Loucy (cell line): ENCODE results near the gene ALPG.
"Not testable (repeated sequence)": the region's sequence is repeated elsewhere in the genome, so short reads cannot be mapped to it uniquely, and the experiment has no call there.

ENCODE experiments used
- EZH2phosphoT487 ChIP-seq: fragments of 200-600 bp; IDR thresholded peaks from 2 replicates; pipeline ENCODE4 v1.6.1; 2018; ENCODE audit warnings: antibody characterized with exemption, mild to moderate bottlenecking, moderate library complexity, borderline replicate concordance
- TF ChIP-seq, protein P1 (sequence below): fragments of 200-600 bp; sonication (generic); conservative IDR thresholded peaks from 2 replicates; pipeline ENCODE4 v1.5.1; 2014; ENCODE audit warnings: mild to moderate bottlenecking, antibody characterized with exemption, low read length

DNA sequence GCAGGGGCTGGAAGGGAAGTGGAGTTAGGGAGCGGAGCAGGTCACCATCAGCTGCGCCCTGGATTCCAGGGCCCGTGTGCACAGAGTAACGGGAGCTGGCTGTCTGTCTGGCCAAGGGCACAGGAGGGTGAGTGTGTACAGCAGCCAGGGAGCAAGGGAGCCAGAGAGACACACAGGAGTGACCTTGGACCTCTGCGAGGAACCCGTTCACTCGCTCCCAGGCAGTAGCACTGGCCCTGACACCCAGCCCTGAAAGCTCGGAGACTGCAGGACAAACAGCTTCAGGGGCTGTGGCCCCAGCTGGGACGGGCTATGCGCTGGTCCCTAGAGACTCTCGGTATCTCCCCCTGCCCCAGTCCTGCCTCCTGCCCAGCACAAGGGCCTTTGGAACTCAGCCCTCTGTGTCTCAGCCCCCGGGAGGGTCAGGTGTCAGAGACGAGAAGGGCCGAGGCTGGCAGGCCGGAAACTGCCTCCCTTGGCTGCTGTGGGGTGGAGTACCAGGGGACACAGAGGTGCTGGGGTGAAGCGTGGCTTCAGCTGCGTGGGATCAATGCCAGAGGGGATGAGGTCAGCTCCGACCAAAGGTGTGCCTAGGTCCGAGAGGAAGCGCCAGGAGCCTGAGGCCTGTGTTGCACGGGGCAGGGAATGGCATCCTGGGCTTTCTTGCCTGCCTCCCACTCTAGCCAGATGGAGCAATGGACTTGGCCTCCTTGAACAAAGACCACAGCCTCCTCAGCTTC, 37.2 kb downstream of the ALPG start:
- TF ChIP-seq, protein P1, sequence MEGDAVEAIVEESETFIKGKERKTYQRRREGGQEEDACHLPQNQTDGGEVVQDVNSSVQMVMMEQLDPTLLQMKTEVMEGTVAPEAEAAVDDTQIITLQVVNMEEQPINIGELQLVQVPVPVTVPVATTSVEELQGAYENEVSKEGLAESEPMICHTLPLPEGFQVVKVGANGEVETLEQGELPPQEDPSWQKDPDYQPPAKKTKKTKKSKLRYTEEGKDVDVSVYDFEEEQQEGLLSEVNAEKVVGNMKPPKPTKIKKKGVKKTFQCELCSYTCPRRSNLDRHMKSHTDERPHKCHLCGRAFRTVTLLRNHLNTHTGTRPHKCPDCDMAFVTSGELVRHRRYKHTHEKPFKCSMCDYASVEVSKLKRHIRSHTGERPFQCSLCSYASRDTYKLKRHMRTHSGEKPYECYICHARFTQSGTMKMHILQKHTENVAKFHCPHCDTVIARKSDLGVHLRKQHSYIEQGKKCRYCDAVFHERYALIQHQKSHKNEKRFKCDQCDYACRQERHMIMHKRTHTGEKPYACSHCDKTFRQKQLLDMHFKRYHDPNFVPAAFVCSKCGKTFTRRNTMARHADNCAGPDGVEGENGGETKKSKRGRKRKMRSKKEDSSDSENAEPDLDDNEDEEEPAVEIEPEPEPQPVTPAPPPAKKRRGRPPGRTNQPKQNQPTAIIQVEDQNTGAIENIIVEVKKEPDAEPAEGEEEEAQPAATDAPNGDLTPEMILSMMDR: not testable (repeated sequence)
- not testable (repeated sequence) for TF ChIP-seq EZH2phosphoT487
